Stimulated activated CD8-positive, alpha-beta memory T cell treated with anti-CD3 and anti-CD28 coated beads, Interleukin-4, amount 100 ng/mL, for 24 hours (primary cell): ENCODE results near the gene COL19A1.

Source experiments
- DNase-seq: peaks from one replicate; pipeline ENCODE4 v3.0.0-alpha.2; 2020; ENCODE audit warnings: low read depth

COL19A1 gene

DNA sequence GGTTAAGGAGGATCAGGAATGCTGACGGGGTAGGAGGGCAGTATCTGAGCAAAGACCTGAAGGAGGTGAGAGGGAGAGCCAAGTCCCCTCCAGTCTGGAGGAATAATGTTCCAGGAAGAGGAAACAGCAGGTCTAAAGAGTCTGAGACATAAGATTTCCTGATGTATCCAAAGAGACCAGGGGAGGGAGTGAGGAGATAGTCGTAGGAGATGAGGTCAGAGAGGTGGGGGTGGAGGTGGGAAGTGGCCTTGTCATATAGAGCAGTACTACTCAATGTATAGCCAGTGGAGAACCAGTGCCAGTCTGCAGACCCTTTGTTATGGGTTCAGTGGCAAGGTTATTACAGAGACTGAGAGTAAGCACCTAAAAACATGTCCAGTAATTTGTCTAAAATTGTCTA lies 305.9 kb downstream of the COL19A1 start:
- DNase-seq, result no peak

DNA sequence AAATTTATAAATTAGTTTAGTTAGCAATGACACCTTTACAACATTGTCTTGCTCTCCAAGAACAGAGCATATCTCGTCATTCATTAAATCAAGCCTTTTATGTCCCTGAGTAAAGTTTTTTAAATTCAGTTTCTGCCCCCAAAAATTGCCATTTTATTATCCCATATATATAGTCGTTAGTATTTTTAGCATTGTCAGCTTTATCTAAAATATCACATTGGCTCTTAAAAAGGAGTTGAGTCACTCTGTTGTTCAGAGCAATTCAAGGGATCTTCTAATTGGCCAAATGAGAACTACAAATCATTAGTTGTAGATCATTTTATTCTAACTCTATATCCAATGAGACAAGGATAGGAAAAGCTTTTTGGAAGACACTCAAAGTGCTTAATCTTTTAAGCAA lies 309.4 kb downstream of the COL19A1 start:
- DNase-seq, result no peak

DNA sequence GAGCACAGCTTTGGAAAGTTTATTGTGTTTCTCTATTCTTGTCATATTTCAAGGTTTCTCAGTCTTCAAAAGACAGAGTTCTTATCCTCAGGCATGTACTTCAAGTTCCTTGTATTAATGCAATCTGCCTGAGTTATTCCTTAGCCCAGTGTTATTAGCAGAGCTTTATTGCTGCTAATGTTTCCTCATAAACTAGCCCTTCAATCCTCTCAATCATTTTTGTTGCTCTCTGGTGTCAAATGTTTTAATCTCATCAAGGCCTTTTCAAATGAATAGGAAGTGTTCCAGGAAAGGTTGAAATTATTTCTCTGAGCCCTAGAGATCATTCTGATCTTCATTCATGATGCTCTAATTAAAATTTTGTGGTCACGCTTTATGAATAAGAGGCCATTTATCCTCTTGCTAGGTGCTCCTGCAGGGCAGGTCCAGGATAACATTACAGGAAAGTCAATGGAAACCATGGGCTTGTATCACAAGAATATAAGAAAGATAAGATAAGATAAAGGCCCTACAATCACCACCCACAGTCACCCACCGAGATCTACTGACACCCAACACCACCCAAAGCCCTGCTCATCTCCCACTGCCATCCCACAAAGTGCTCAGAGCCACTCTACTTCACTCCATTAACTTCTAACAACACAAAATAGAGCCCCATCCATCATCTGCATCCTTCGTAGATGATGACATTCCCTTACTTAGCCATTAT lies 310.6 kb downstream of the COL19A1 start:
- DNase-seq, result no peak

DNA sequence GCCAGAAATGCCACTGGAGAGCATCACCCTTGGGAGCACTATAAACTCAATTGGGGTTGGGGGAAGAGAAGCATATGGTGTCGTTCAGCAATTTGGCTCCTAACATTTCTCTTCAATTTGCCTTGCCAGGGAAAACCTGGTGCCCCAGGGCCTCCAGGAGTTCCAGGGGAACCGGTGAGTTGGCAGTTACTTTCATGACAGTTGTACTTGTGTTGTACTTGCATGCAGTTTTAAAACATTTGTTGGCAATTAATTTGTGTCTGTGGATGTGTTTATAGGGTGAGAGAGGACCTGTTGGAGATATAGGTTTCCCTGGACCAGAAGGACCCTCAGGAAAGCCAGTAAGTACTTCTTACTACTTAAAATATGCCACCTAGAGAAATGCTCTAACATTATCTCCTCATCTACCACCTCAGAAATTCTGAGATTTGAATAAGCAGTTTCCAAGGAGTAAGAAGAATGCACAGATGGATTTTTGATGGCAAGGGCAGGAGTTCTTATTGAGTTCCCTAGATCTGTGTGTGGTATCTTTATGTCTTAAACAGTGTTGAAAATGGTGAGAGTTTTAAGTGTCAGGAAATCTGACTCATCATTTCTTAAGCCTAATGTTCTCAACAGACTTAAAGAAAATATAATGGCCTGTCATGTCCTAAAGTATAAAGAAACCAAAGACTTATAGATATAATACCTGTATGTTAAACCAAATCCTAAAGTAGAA lies 314.0 kb downstream of the COL19A1 start:
- DNase-seq, result no peak

DNA sequence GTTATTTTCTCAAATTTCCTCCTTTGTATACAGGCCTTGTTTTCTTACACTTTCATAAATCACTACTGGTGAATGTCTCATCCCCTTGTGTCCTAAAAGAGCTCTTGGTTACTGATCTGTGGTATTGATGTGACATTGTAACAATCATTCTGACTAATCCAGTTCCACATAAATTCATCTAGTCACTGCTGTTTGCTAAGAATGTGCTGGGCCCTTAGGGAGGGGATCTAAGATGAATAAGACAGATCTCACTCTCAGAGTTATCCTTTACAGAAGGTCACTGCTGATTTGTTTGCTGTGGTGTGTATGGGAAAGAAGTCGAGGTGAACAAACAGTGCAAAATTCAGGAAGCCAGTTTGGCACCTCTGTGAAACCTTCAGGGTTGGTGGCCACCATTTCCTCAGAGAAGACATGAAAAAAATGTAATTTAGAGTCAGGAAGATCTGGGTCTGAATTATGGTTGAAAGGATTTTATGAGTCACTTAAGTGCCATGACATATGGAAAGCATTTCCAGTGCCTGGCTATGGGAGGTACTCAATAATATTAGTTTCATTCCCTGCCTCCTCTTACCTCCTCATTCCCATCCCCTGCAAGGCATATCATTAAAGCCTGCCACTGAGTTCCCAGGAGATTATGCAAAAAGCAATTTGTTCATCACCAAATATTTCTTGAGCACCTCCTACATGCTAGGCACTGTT lies 314.7 kb downstream of the COL19A1 start:
- DNase-seq, result no peak

DNA sequence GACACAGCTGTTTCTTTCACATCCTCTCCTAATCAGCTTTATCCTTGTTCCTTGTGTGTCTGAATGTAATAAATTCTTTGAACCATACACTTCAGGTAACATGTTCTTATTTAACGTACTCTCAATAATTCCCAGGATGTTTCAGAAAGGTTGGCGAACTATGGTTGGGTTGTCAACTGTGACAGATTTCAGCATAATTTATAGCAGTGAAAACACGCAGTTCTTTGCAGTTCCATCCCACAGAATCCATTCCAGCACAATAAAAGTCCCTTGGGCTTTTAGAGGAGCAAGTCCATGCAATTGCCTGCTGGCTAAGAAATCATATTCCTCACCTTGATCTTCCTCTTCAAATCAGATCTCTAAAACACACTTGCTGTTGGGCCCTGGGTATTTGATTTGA lies 317.2 kb downstream of the COL19A1 start:
- DNase-seq, result no peak

DNA sequence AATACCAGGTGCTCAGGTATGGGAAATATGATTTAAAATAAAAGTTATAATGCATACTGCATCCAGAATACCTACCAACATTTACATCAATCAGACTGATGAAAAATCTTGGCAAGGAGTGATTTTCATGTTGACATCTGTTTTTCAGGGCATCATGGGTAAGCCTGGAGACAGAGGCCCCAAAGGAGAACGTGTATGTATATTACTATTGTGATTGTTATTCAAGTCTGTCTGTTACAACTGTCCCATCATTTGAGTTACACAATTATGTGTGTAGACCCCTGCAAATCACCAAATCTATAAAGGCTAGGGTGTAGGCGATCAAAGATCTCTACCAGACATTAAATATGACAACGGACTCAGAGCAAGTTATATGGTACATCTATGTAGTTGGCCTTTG lies 318.4 kb downstream of the COL19A1 start:
- no peak for DNase-seq

DNA sequence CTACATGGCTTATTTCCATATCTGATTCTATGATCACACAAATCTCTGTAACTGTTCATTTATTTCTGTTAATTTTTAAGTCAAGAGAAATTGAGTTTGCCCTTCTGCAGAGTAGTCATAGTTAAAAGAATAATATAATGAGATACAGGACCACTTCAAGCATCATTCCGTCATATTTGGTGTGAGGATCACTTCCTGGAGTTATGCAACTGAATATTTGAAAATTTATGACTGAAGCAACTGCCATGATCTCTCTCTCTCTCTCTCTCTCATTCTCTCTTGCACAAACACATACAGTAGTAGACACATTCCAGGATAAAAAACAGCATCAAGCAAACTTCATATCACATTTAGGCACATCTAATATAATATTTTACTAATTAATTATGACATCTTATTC lies 320.1 kb downstream of the COL19A1 start:
- no peak for DNase-seq

DNA sequence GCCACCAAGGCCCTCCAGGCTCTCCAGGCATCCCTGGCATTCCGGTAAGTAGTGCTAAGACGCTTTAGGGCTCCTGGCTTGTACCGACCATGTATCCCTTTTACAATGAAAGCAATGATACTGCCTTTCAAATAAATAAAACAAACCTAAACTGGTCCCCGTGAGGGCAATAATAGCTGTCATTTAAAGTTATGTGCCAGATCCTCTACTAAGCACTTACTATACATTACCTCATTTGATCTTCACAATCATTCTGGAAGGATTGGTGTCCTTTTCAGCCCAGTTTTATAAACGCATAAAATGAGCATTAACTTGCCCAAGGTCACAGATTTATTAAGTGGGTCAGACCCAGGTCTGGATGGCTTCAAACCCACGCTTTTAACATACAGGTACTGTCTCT lies 321.8 kb downstream of the COL19A1 start:
- no peak for DNase-seq

DNA sequence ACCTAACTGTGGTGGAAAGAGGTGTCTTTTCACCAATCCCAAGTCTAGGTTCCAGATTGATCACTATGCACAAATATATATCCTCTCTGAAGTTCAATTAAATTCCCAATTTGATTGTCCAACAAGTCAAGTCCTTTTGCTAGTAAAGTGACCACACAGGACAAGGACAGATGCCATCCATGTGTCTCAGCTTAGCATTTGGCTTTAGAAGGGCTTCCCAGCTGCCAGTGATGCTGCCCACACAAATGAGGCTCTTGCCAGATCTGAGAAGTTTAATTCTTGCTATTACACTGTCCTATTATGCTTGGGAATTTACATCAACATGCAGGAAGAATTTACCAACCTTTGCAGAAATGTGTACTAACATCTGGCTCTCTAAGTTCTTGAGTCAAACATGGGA lies 328.1 kb downstream of the COL19A1 start:
- DNase-seq, result no peak

DNA sequence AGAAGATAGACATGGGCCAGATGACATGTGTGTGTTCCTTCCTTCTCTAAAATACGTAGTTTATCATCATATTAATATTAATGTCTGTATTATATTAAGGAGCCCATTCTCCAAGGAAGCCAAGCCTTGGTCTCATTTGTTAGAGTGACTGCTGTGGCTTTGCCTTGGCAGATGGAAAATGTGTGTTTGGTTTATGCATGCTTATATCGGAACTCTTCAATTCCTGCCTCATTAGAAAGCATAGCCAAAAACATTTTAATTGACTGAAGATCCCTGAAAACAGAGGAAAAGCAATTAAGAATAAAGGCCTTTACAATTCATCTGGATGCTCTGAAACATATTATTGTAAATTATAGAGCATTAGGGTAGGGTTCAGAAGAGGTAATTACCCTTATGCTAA lies 330.2 kb downstream of the COL19A1 start:
- DNase-seq, result no peak

DNA sequence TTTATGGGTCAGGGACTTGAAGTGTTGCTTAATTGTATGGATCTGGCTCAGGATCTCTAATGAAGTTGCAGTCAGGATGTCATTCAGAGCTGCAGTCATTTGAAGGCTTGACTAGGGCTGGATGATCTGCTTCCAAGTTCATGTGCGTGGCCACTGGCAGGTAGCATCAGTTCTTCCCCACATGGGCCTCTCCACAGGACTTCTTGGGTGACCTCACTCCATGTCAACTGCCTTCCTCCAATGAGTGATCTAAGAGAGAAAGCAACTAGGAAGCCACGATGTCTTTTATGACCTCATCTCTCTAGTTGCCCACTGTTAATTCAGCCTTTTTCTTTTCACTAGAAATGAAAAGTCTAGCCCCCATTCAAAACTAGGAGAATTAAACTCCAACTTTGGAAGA lies 332.4 kb downstream of the COL19A1 start:
- DNase-seq, result no peak

DNA sequence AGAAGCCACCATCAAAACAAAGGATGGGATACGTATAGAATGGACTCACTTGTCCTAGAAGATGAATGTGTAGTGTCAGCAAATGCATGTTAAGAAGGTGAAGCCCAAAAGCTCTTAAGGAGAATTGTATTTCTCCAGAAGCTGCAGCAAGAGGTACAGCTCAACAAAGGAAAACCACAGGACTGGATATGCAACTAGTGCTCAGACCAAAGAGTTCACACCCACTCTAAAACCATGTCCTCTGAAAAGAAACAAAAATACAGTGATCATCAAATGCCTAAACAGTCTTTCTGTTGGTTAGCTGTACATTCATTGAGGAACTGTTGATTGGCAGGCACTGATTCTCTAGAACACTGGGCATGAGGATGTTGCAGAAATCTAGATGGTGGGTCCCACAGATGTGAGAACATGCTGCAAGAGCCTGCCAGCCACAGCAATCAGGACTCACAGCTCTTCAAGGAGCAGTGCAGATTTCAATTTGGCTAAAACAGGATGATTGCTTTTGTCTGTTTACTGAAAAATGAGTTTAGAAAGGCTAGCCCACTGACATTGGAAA lies 342.0 kb downstream of the COL19A1 start:
- no peak for DNase-seq

DNA sequence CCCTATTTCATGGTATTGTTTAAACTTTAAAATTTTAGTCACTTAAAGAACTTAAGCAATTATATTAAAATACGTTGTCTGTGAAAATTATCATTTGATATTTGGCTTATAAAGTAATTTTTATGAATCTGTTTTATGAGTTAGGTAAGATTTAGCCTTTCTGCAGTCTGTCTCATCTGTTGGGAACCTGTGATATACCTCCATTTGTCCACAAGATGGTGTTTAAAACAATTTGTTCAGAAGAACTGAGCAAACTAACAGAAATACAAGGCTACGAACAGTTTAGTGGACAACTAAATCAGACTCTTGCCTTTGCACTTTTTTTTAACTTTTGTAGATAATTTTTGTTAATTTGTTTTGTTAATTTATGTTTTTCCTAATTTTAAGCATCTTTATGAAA lies 344.1 kb downstream of the COL19A1 start:
- DNase-seq, result no peak

DNA sequence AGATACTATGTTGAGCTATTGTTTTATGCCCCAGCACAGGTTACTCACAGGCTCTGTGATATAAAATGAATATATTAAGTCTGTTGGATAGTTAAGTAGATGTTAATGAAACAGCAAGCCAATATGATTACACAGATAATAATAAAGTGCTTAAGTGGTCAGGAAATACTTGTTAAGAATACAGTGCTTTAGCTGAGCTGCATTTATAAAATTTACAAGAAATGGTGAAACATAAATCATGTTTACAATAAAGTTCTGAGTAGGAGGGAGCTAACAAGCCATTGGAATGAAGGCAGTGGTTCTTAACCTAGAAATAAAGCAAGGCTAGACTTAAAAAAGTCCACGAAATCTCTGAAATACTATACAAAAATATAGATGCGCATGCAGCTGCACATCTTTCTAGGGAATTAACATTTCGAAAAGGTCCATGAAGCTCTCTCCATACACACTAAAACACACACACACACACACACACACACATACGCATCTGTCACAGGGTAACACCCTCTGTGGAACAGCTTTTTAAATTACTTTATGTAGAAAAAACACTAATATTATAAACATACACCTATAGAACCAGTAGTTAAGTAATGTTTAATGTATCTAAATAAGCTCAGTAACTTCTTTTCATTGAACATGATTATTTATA lies 349.2 kb downstream of the COL19A1 start:
- no peak for DNase-seq

DNA sequence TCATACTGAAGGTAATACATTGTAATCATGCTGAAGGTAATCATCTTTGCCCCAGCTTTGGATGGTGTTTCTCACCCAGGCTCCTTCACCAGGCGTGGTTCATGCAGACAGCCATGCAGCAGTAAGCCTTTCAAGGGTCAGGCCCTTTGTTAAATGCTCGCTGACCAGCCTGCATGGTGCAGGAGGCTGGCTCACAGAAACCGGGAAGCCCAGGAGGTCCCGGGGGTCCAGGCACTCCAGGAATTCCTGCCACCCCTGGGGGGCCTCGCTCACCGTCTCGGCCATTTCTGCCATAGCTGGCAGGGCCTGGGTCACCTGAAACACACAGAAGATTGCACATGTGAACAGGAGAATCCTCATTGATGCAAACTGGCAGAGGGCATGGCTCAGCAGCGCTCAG lies 350.4 kb downstream of the COL19A1 start:
- DNase-seq, result no peak

DNA sequence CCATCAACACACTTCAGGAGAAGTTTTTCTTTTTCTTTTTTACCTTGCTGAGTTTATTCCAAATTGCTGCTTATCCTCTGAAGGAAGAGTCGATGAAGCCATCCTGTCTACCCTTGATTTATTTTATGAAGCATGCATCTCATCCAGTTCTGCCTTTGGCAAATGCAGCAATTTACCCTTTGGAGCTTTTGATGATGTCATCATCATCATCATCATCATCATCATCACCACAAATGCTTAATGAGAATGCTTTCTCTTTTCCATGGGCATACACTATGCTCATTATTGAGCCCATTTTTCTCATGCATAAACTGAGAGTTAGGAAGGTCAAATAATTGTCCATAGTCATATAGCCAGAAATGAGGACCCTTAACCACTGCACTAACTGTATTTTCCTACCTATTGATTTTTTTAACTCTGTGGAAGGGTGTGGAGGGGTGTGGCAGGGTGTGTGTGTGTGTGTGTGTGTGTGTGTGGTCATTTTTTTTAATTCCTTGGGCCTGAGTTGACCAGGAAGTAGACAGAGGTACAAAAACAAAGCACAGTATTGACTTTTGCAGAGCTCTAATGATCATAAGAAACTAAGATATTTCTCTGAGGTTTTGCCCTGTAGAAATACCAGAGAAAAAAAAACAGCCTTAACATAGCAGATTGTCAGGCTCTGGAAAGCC lies 353.7 kb downstream of the COL19A1 start:
- no peak for DNase-seq

DNA sequence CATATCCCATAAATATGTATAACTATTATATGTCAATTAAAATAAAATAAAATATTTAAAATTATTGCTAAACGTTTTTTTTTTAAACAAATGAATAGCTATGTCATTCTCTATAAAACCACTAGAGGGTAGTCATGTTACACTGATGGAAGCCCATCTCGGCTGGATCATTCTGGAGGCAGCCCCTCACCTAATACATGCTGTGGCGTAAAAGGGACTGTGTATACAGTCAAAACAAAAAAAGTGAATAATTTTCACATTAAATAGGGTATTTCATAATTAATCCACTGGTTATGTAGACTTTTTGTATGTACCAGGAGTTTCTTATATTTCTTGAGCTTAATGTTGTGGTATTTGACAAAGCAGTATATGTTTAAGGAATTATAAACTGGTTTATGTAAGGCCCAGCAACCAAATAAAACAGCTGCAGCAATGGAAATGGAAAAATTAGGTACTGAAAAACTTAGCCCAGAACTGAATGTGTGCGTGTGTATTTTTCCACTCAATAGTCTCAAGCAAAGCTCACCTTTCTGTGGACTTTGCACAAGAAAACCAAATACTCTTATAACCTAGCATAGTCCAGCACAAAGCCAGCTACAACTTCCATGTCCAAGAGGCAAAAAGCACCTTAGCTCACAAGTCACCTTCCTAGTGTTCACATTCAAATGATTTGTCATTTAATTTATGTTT lies 354.8 kb downstream of the COL19A1 start:
- no peak for DNase-seq

DNA sequence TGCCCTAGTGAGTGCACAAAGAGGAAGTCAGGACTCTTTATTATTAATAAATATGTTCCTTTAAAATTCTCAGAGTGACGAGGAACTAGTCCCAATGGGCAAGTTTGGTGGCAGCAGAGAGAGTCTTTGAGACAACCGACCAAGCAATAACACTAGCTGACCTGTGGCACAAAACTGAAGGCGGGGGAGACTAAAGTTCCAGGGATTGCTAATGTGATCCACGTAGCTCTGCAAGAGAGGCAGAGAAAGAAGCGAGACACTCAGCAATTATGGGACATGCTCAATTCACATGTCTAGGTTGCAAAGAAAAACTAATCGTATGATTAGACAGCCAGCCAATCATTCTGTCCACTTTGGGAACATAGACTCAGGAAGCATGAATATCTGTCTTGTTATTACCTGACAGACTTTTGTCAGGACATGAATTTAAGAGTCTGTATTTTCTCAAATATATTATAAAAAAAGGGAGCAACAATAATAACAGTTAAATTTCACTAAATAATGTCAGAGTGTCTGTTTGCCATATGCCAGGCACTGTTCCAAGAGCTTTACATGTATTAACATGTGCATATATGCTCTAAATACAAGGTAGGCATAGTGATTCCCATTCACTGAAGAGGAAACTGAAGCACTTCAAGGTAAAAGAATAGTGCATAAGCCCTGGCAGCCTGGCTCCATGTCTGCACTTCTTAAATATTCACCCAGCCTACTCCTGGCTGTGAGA lies 355.5 kb downstream of the COL19A1 start:
- no peak for DNase-seq

DNA sequence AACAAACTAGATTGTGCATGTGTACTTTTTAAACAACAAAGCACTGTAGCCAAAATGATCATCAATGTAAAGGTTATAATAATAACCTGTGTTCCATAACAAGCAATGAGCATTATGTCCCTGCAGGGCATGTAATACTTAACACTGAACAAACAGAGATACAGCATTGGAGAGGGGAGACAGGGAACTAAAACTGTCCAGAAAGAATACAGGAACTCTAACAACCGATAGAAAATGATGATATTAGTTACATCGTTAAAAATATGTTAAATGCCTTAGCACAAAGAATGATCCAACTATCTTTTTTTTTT lies 356.0 kb downstream of the COL19A1 start:
- no peak for DNase-seq

DNA sequence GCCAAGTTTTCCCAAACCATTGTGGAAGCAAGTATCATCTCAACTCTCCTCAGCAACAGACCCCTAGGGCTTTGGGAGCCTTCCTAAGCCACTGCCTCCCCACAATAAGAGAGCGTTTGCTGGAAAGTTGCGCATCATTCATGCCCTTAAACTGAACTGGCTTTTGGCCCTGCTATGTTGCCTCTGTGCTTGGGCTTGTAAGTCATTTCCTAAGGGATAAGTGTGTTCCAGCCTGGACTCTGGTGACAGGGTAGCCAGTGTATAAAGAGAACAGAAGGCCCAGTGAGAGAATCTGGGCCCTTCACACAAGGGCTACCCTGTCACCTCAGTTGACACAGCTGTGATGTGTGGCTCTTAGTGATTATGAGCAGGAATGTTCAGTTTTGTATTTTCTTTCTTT lies 358.7 kb downstream of the COL19A1 start:
- no peak for DNase-seq
